ENCODE measurements around the gene CD244.

The CD244 gene

GRCh38 chr1:160830321-160831153 is 32.1 kb downstream of the CD244 start:
- in situ Hi-C loops (cut with MboI; ENCODE audit: low sequenced_read_pairs, unreplicated experiment), result loop anchor here (10.0 kb wide), 1 partner anchor 106 kb away; no protein-coding TSS in a partner anchor
- peak; percentile 60 for DNase-seq (ENCODE audit: low spot score)
- TF ChIP-seq CTCF (IDR thresholded peaks at IDR 0.05; ENCODE audit: borderline replicate concordance, control extremely low read depth, extremely low read depth, insufficient read depth, missing control alignments), result peak; percentile 64

GRCh38 chr1:160829766-160830165 is 32.9 kb downstream of the CD244 start:
- no peak for TF ChIP-seq CTCF (IDR thresholded peaks at IDR 0.05; ENCODE audit: borderline replicate concordance, control extremely low read depth, extremely low read depth, insufficient read depth, missing control alignments)
- DNase-seq (ENCODE audit: low spot score), result no peak
- in situ Hi-C loops (cut with MboI; ENCODE audit: low sequenced_read_pairs, unreplicated experiment), result loop anchor here (10.0 kb wide), 1 partner anchor 105 kb away; no protein-coding TSS in a partner anchor

- DNase-seq (ENCODE audit: low spot score), result no peak
- in situ Hi-C loops (cut with MboI; ENCODE audit: low sequenced_read_pairs, unreplicated experiment), result no loop called here
- TF ChIP-seq CTCF (IDR thresholded peaks at IDR 0.05; ENCODE audit: borderline replicate concordance, control extremely low read depth, extremely low read depth, insufficient read depth, missing control alignments), result no peak
These were observed 35.3 kb downstream of the CD244 start for GRCh38 chr1:160827418-160827817.

- DNase-seq (ENCODE audit: low spot score), result no peak
- in situ Hi-C loops (cut with MboI; ENCODE audit: low sequenced_read_pairs, unreplicated experiment), result no loop called here
- TF ChIP-seq CTCF (IDR thresholded peaks at IDR 0.05; ENCODE audit: borderline replicate concordance, control extremely low read depth, extremely low read depth, insufficient read depth, missing control alignments), result no peak
These were observed 36.1 kb downstream of the CD244 start for GRCh38 chr1:160826546-160826945.

- in situ Hi-C loops (cut with MboI; ENCODE audit: low sequenced_read_pairs, unreplicated experiment), result no loop called here
- no peak for DNase-seq (ENCODE audit: low spot score)
- no peak for TF ChIP-seq CTCF (IDR thresholded peaks at IDR 0.05; ENCODE audit: borderline replicate concordance, control extremely low read depth, extremely low read depth, insufficient read depth, missing control alignments)
These were observed 39.4 kb downstream of the CD244 start for GRCh38 chr1:160823296-160823695.

GRCh38 chr1:160821627-160822026 is 41.1 kb downstream of the CD244 start:
- no peak for DNase-seq (ENCODE audit: low spot score)
- TF ChIP-seq CTCF (IDR thresholded peaks at IDR 0.05; ENCODE audit: borderline replicate concordance, control extremely low read depth, extremely low read depth, insufficient read depth, missing control alignments), result no peak
- in situ Hi-C loops (cut with MboI; ENCODE audit: low sequenced_read_pairs, unreplicated experiment), result no loop called here
